Left renal cortex interstitium (tissue), 4 donors: ENCODE data around the gene TMC5. TPM values are rescaled to one million over a fixed set of nuclear protein-coding genes. Genes with fewer than 3 reads are reported as not detected.
"Not testable (repeated sequence)": the region's sequence is repeated elsewhere in the genome, so short reads cannot be mapped to it uniquely, and the experiment has no call there.

Source experiments
- DNase-seq, 4 donors: peaks; one replicate each; pipeline ENCODE4 v3.0.0-alpha.2; 2013; ENCODE audit warnings: low read depth in 4 of 4, low spot score in 2 of 4, missing footprints in 1 of 4
- polyA plus RNA-seq, 4 donors: library from polyadenylated mRNA; unstranded; fragments of 120-200 nt; gene quantifications; one replicate each; pipeline ENCODE4 v1.2.1, GENCODE V29; 2013; ENCODE audit not compliant: insufficient read length in 4 of 4

The TMC5 gene
- polyA plus RNA-seq, 4 donors = 0.28 to 0.51 (median 0.32) TPM

- DNase-seq = no peak
Observed at GRCh38 chr16:19396555-19397011, 21.1 kb upstream of the TMC5 start.

GRCh38 chr16:19397373-19397772 is 20.3 kb upstream of the TMC5 start:
- not testable (repeated sequence) for DNase-seq

GRCh38 chr16:19400711-19401110 is 17.0 kb upstream of the TMC5 start:
- no peak for DNase-seq

- no peak for DNase-seq
Observed at GRCh38 chr16:19406891-19407491, 10.7 kb upstream of the TMC5 start.

GRCh38 chr16:19410435-19411171 is 7.1 kb upstream of the TMC5 start:
- DNase-seq = peak in 1 of 4 donors; percentile 10

GRCh38 chr16:19411298-19411697 is 6.4 kb upstream of the TMC5 start:
- DNase-seq = no peak

GRCh38 chr16:19412055-19412454 is 5.6 kb upstream of the TMC5 start:
- not testable (repeated sequence) for DNase-seq

GRCh38 chr16:19415461-19415860 is 2.2 kb upstream of the TMC5 start:
- DNase-seq = no peak

DNA sequence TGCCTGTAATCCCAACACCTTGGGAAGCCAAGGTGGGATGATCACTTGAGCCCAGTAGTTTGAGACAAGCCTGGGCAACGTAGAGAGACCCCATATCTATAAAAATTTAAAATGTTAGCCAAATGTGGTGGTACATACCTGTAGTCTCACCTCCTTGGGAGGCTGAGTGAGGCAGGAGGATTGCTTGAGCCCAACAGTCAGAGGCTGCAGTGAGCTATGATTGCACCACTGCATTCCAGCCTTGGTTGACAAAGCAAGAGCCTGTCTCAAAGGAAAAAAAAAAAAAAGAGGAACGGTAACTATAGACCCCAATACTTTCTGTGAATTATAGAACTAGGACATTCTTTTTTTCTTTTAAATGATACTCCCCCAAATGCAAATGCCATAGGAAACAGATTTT is 1.8 kb upstream of the TMC5 start:
- no peak for DNase-seq

DNA sequence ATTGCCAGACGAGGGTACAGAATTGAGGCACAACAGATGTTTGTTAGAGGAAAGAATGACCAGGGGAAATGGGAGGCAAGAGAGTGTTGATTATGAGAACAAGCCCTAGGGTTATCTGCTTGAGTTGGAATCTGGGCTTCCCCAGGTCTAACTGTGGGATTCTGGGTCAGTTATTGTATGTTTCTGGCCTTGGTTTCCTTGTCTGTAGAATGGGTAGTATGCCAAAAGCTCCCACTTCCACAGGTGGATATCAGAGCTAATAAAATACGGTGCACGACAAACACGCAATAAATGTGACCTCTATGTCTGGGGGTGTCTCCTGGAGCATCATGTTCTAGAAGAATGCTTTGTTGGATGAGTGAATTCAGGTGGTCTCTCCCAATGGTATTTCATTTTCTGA is 517 bp downstream of the TMC5 start:
- DNase-seq = no peak

GRCh38 chr16:19419698-19420075 is 2.0 kb downstream of the TMC5 start:
- no peak for DNase-seq

DNA sequence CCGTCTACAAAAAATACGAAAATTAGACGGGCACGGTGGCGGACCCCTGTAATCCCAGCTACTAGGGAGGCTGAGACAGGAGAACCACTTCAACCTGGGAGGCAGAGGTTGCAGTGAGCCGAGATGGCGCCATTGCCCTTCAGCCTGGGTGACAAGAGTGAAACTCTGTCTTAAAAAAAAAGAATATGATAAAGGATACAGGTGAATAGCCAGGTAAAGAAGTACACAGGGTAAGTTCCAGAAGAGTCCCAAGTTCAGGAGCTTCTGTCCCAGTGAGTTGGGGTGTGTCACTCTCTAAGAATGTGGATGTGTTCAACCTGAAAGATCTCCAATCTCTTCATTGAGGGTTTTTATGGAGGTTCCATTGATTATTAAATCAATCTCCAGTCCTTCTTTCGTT is 6.8 kb downstream of the TMC5 start:
- DNase-seq = no peak

- DNase-seq = no peak
Observed at GRCh38 chr16:19430345-19430744, 12.7 kb downstream of the TMC5 start.

GRCh38 chr16:19431636-19432340 is 14.1 kb downstream of the TMC5 start:
- no peak for DNase-seq

- DNase-seq = peak in 1 of 4 donors; percentile 13
Observed at GRCh38 chr16:19432429-19432828, 14.7 kb downstream of the TMC5 start.

- DNase-seq = no peak
Observed at GRCh38 chr16:19434584-19434983, 16.9 kb downstream of the TMC5 start.

- DNase-seq = no peak
Observed at GRCh38 chr16:19436540-19436939, 18.9 kb downstream of the TMC5 start.

- no peak for DNase-seq
Observed at GRCh38 chr16:19437280-19437679, 19.6 kb downstream of the TMC5 start.

GRCh38 chr16:19438739-19439138 is 21.1 kb downstream of the TMC5 start:
- DNase-seq = no peak

DNA sequence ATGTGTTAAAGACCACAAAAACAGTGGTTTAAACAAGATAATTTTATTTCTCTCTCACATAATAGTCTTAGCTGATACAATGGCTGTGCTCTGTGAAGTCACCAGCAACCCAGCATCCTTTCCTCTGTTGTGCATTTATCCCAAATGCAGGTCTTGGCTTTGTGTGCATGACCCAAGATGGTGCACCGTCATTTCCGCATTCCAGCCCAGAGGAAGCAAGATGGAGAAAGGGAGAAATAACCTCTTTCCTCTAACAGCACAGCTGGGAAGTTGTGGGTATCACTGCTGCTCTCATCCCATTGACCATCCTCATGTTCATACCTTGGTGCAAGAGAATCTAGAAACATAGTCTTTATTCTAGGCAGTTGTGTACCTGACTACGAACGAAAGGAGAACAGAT is 21.8 kb downstream of the TMC5 start:
- DNase-seq = no peak

DNA sequence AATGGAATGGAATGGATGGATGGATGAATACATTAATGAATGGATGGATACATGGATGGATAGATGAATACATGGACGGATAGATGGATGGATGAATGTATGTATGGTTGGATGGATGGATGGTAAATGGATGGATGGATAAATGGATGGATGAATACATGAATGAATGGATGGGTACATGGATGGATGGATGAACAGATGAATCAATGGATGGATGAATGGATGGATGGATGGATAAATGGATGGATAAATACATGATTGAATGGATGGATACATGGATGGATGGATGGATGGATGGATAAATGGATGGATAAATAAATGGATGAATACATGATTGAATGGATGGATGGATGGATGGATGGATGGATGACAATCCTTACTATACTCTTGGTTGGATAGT is 26.0 kb downstream of the TMC5 start:
- DNase-seq = no peak
